Testis (tissue), 2 donors: ENCODE results near the gene KLB.

ENCODE experiments used
- CTCF ChIP-seq, 3 experiments: fragments of 450-650 bp in 2 of 3; fragments of 200-600 bp in 1 of 3; sonication (generic) in 1 of 3; IDR thresholded peaks; one replicate each; pipeline ENCODE4 v1.5.1; 2016 to 2019; ENCODE audit warnings: antibody characterized with exemption in 3 of 3, mild to moderate bottlenecking in 2 of 3, moderate library complexity in 1 of 3
- POLR2A ChIP-seq: fragments of 450-650 bp; IDR thresholded peaks from one replicate; pipeline ENCODE4 v1.6.1; 2017; ENCODE audit warnings: antibody characterized with exemption, mild to moderate bottlenecking, moderate library complexity

- TF ChIP-seq CTCF (IDR thresholded peaks at IDR 0.05) (no peak), POLR2A (no peak)
Observed at GRCh38 chr4:39394706-39395105, 12.0 kb upstream of the KLB start.
